GM23248 (cell line): ENCODE data around the gene CD274.

ENCODE experiments used
- EZH2 ChIP-seq: fragments of 200-600 bp; sonication (generic); IDR thresholded peaks from 2 replicates; pipeline ENCODE4 v1.6.1; 2018; ENCODE audit warnings: antibody characterized with exemption, mild to moderate bottlenecking; ENCODE audit not compliant: insufficient read depth, poor library complexity, severe bottlenecking
- EZH2phosphoT487 ChIP-seq: fragments of 200-600 bp; sonication (generic); IDR thresholded peaks from 2 replicates; pipeline ENCODE4 v1.6.1; 2018; ENCODE audit warnings: antibody characterized with exemption, moderate library complexity, mild to moderate bottlenecking, low read depth; ENCODE audit not compliant: insufficient read depth

- TF ChIP-seq EZH2phosphoT487: no peak
- TF ChIP-seq EZH2: no peak
These were observed 68.6 kb downstream of the CD274 start for GRCh38 chr9:5518937-5519319.
